K562 (cell line): ENCODE results near the gene CHML. TPM values are rescaled to one million over a fixed set of nuclear protein-coding genes. Genes with fewer than 3 reads are reported as not detected.

Experiments
- BRCA1 ChIP-seq, 2 experiments: fragments of 450-650 bp in 1 of 2; sonication (generic) in 1 of 2; formaldehyde crosslinking in 1 of 2; IDR thresholded peaks; 2 replicates each; pipeline versions ENCODE4 v1.5.0 to v1.6.1; 2017 to 2020; ENCODE audit warnings: mild to moderate bottlenecking in 1 of 2, missing genetic modification reagents in 1 of 2
- CTCF ChIP-seq, 3 experiments: IDR thresholded peaks in 2 of 3; conservative IDR thresholded peaks in 1 of 3; 2 replicates each; pipeline ENCODE4 v1.5.1; 2011 to 2012; ENCODE audit warnings: low read length in 3 of 3, mild to moderate bottlenecking in 3 of 3, control low read depth in 2 of 3, improper control_type of control experiment in 1 of 3, inconsistent platforms in 1 of 3, low read depth in 1 of 3, mixed read lengths in 1 of 3, moderate library complexity in 1 of 3; ENCODE audit not compliant: insufficient read depth in 2 of 3
- CTCFL ChIP-seq: IDR thresholded peaks from 2 replicates; pipeline ENCODE4 v1.6.1; 2011; ENCODE audit warnings: borderline replicate concordance, low read depth, mild to moderate bottlenecking, moderate library complexity, low read length; ENCODE audit not compliant: insufficient read depth, poor library complexity, severe bottlenecking
- E2F3 ChIP-seq: fragments of 250-450 bp; sonication (Bioruptor Pico); IDR thresholded peaks from 2 replicates; pipeline ENCODE4 v1.4.0; 2020; ENCODE audit warnings: mild to moderate bottlenecking
- GTF2E2 ChIP-seq: fragments of 200-800 bp; sonication (Bioruptor generic); IDR thresholded peaks from 2 replicates; pipeline ENCODE4 v1.6.1; 2016; ENCODE audit warnings: missing genetic modification characterization, missing compliant biosample characterization
- MAFF ChIP-seq: IDR thresholded peaks from 2 replicates; pipeline ENCODE4 v1.6.1; 2012; ENCODE audit warnings: low read length, improper control_type of control experiment
- MED1 ChIP-seq: sonication (generic); formaldehyde crosslinking; IDR thresholded peaks from 2 replicates; pipeline ENCODE4 v1.8.1; 2023; ENCODE audit warnings: missing genetic modification reagents, borderline replicate concordance
- PHF20 ChIP-seq: fragments of 450-650 bp; IDR thresholded peaks from 2 replicates; pipeline ENCODE4 v1.6.1; 2018; ENCODE audit not compliant: partially characterized antibody
- RBBP5 ChIP-seq: fragments of 200-600 bp; sonication (generic); IDR thresholded peaks from 2 replicates; pipeline ENCODE4 v1.6.1; 2012; ENCODE audit warnings: borderline replicate concordance, mild to moderate bottlenecking, low read length, control low read depth, inconsistent platforms; ENCODE audit not compliant: insufficient read depth, poor library complexity, severe bottlenecking
- RNF219 ChIP-seq: fragments of 250-450 bp; sonication (Bioruptor Pico); IDR thresholded peaks from 2 replicates; pipeline ENCODE4 v1.5.0; 2022; ENCODE audit warnings: mild to moderate bottlenecking
- SMC3 ChIP-seq: conservative IDR thresholded peaks from 2 replicates; pipeline ENCODE4 v1.6.1; 2011; ENCODE audit warnings: low read depth, low read length, improper control_type of control experiment; ENCODE audit not compliant: insufficient read depth
- ZBTB7A ChIP-seq: IDR thresholded peaks from 2 replicates; pipeline ENCODE4 v1.6.1; 2011; ENCODE audit warnings: low read depth, mild to moderate bottlenecking, low read length, moderate library complexity, borderline replicate concordance; ENCODE audit not compliant: control insufficient read depth
- ZNF121 ChIP-seq: sonication (generic); formaldehyde crosslinking; conservative IDR thresholded peaks from 2 replicates; pipeline ENCODE4 v1.8.0; 2022; ENCODE audit warnings: missing genetic modification reagents
- ZNF133 ChIP-seq: fragments of 250-450 bp; sonication (Bioruptor Pico); IDR thresholded peaks from 2 replicates; pipeline ENCODE4 v1.4.0; 2020; ENCODE audit warnings: mild to moderate bottlenecking
- ZNF212 ChIP-seq: fragments of 450-650 bp; formaldehyde crosslinking; IDR thresholded peaks from 2 replicates; pipeline ENCODE4 v1.4.0; 2020; ENCODE audit warnings: mild to moderate bottlenecking
- ZNF41 ChIP-seq: fragments of 250-450 bp; sonication (Bioruptor Pico); conservative IDR thresholded peaks from 2 replicates; pipeline ENCODE4 v1.4.0; 2020; ENCODE audit warnings: mild to moderate bottlenecking
- ZNF655 ChIP-seq: fragments of 250-450 bp; sonication (Bioruptor Pico); IDR thresholded peaks from 2 replicates; pipeline ENCODE4 v1.5.0; 2021
- ZNF764 ChIP-seq: fragments of 250-450 bp; sonication (Bioruptor Pico); IDR thresholded peaks from 2 replicates; pipeline ENCODE4 v1.4.0; 2020; ENCODE audit warnings: low read depth, mild to moderate bottlenecking, moderate library complexity
- polyA plus RNA-seq, 8 experiments: library from polyadenylated mRNA; depleted of rRNA in 4 of 8; stranded (reverse) in 5 of 8; unstranded in 3 of 8; fragments of >200 nt; fragmentation: Nextera tagmentation in 2 of 8; fragmentation: Illumina TruSeq in 1 of 8; extraction: Ambion mirVana in 2 of 8; extraction: Trizol in 1 of 8; gene quantifications; 2 replicates each; pipeline versions ENCODE4 v1.2.1 to v1.2.3, GENCODE V29; 2011 to 2014; ENCODE audit warnings: inconsistent platforms in 1 of 8, missing spikeins in 1 of 8
- total RNA-seq, 7 experiments: library from RNA; depleted of rRNA in 6 of 7; stranded (reverse); fragments of >200 nt in 6 of 7; fragmentation: Illumina TruSeq in 2 of 7; extraction: Trizol in 2 of 7; gene quantifications; 2 replicates each; pipeline versions ENCODE4 v1.2.1 to v1.2.3, GENCODE V29; 2011 to 2021; ENCODE audit warnings: low replicate concordance in 1 of 7
- TF ChIP-seq, protein P1 (sequence below), 2 experiments: fragments of 450-650 bp; IDR thresholded peaks; 2 replicates each; pipeline ENCODE4 v1.6.1; 2016

The CHML gene
- total and polyA plus RNA-seq, 9 of the 15 experiments (the other 6 are each of a cell fraction or from before 2014, with no cell fraction given) = 13.0 to 88.3 (median 62.8) TPM

DNA sequence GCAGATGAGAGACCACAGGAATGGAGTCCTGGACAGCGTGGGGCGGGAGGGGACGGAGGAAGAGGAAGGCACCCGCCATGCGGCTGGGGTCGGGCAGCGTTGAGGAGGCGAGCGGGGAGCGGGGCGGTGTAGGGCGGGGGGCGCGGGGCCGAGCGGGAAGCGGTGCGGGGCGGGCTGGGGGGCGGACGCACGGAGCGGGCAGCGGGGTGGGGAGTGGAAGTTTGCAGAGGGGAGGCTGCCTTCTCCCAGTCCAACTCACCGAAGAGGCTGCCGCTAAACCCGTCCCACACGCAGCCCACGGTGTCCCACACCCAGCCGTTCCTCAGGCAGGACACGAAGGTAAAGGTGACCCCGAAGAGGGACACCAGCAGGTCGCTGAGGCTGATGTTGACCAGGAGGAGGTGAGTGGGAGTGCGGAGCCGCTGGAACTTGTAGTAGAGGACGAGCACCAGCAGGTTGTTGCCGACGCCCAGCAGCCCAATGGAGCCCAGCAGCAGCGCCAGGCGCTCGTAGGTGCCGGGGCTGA is 483 bp downstream of the CHML start (continued):
- no peak for TF ChIP-seq SMC3
- TF ChIP-seq, protein P1, sequence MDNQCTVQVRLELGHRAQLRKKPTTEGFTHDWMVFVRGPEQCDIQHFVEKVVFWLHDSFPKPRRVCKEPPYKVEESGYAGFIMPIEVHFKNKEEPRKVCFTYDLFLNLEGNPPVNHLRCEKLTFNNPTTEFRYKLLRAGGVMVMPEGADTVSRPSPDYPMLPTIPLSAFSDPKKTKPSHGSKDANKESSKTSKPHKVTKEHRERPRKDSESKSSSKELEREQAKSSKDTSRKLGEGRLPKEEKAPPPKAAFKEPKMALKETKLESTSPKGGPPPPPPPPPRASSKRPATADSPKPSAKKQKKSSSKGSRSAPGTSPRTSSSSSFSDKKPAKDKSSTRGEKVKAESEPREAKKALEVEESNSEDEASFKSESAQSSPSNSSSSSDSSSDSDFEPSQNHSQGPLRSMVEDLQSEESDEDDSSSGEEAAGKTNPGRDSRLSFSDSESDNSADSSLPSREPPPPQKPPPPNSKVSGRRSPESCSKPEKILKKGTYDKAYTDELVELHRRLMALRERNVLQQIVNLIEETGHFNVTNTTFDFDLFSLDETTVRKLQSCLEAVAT (IDR thresholded peaks at IDR 0.05) = 0 out of 4 replicates have a peak, but pooled peaks of 1 of the 2 experiments have one; percentile 1
- no peak for TF ChIP-seq MAFF
- no peak for TF ChIP-seq PHF20
- TF ChIP-seq ZNF121 = no peak
- TF ChIP-seq BRCA1 (IDR thresholded peaks at IDR 0.05) = no peak
- TF ChIP-seq BRCA1 (CRISPR knock-in tag; IDR thresholded peaks at IDR 0.05) = no peak
- TF ChIP-seq ZNF133 (CRISPR knock-in tag) = no peak
- TF ChIP-seq ZNF764 = no peak
- no peak for TF ChIP-seq MED1 (CRISPR knock-in tag)
- TF ChIP-seq ZNF41 = no peak
- no peak for TF ChIP-seq GTF2E2 (tag)
- TF ChIP-seq RBBP5 = peak; percentile 89
- peak; percentile 64; the same call in 1 of the 2 replicates for TF ChIP-seq ZBTB7A
- TF ChIP-seq ZNF212 (CRISPR knock-in tag) = no peak
- TF ChIP-seq CTCF (IDR thresholded peaks at IDR 0.05 in 2 of 3, conservative IDR thresholded peaks at IDR 0.05 in 1 of 3; ENCODE audit: insufficient read depth in 2 of 3, low read depth in 1 of 3, low read length in 3 of 3) = peak in 2 of 3 experiments; percentile 22 to 23; a peak in 1 of 6 replicates
- no peak for TF ChIP-seq CTCFL
- TF ChIP-seq ZNF655 (CRISPR knock-in tag) = no peak
- TF ChIP-seq E2F3 = no peak
- no peak for TF ChIP-seq RNF219
